Heart left ventricle (tissue), 16 donors: Measurements from ENCODE around the gene BCL7B. TPM values are rescaled to one million over a fixed set of nuclear protein-coding genes. Genes with fewer than 3 reads are reported as not detected.

Experiments
- ATAC-seq, 4 donors: fragments of 200-7000 bp; cut with Tn5 transposase; one replicate each; pipeline ENCODE4 v1.9.1; 2020 to 2022; ENCODE audit warnings: moderate library complexity in 4 of 4, mild to moderate bottlenecking in 3 of 4, moderate number of reproducible peaks in 1 of 4
- DNase-seq, 5 donors: peaks; one replicate each; pipeline ENCODE4 v3.0.0-alpha.2; 2020
- H3K27ac ChIP-seq, 12 donors: fragments of 200-600 bp; sonication (generic) in 4 of 12; one replicate each; pipeline versions ENCODE4 v1.5.0 to v1.8.0; 2016 to 2022; ENCODE audit warnings: mild to moderate bottlenecking in 2 of 12
- H3K27me3 ChIP-seq, 9 donors: fragments of 200-600 bp; sonication (generic) in 2 of 9; one replicate each; pipeline versions ENCODE4 v1.5.1 to v1.8.0; 2016 to 2022; ENCODE audit warnings: mild to moderate bottlenecking in 3 of 9
- H3K36me3 ChIP-seq, 9 donors: fragments of 200-600 bp; sonication (generic) in 2 of 9; one replicate each; pipeline versions ENCODE4 v1.5.0 to v1.8.0; 2018 to 2022; ENCODE audit warnings: mild to moderate bottlenecking in 2 of 9
- H3K4me1 ChIP-seq, 12 donors: fragments of 200-600 bp; sonication (generic) in 4 of 12; one replicate each; pipeline versions ENCODE4 v1.5.0 to v1.8.0; 2016 to 2022; ENCODE audit warnings: mild to moderate bottlenecking in 3 of 12
- H3K4me3 ChIP-seq, 12 donors: fragments of 200-600 bp; sonication (generic) in 4 of 12; one replicate each; pipeline versions ENCODE4 v1.5.0 to v1.8.0; 2017 to 2022; ENCODE audit warnings: mild to moderate bottlenecking in 9 of 12, moderate library complexity in 4 of 12
- H3K9me3 ChIP-seq, 12 donors: fragments of 200-600 bp; sonication (generic) in 4 of 12; one replicate each; pipeline versions ENCODE4 v1.5.0 to v1.8.0; 2016 to 2022; ENCODE audit warnings: mild to moderate bottlenecking in 1 of 12
- CTCF ChIP-seq, 12 donors: fragments of 200-600 bp; sonication (generic) in 4 of 12; IDR thresholded peaks; one replicate each; pipeline versions ENCODE4 v1.5.0 to v1.8.0; 2018 to 2022; ENCODE audit warnings: antibody characterized with exemption in 12 of 12, mild to moderate bottlenecking in 5 of 12
- POLR2A ChIP-seq, 2 donors: fragments of 450-650 bp; IDR thresholded peaks; one replicate each; pipeline ENCODE4 v1.6.1; 2017; ENCODE audit warnings: antibody characterized with exemption in 2 of 2, mild to moderate bottlenecking in 2 of 2, moderate library complexity in 2 of 2
- WGBS, 4 donors: extraction: QIAGEN DNeasy Blood & Tissue Kit in 2 of 4; methylation state at CpG; one replicate each; pipeline versions ENCODE4 v1.1.5 to v1.1.7; 2013 to 2018; 5-methylcytosine and 5-hydroxymethylcytosine counted together
- intact Hi-C, 10 donors: fragments of 100-400 bp; cut with DNase I; formaldehyde crosslinking; loops; one replicate each; pipeline versions ENCODE4 v1.11.1 to v1.14.2; 2022
- polyA plus RNA-seq, 2 donors: library from polyadenylated mRNA; stranded (reverse); fragments of 200-250 nt; gene quantifications; one replicate each; pipeline ENCODE4 v1.2.3, GENCODE V29; 2013
- total RNA-seq, 9 donors: library from RNA; depleted of rRNA in 2 of 9; stranded (reverse); fragments of >200 nt in 2 of 9; fragmentation: NEBNext Ultra II Directional in 3 of 9; extraction: Animal tissue kit (Norgen Biotek cat#: 25700) in 3 of 9; gene quantifications; one replicate each; pipeline versions ENCODE4 v1.1.0 to v1.2.4, GENCODE V29; 2016 to 2023
- donor health status: ischemic (EF 13 %, LVEDD 7.1; RV severe dilation, severe dysfunction).
- donor health status: healthy with polysubstance abuse.
- donor health status: DM: no; HTN: yes; CAD: no.
- donor health status: DM: no; HTN: no; CAD: no.
- donor health status: ischemic (EF 25% LVEDD 6.9; RV normal size, moderate dysfunction).
- donor health status: ischemic (EF 25% LVEDD 5.7; RV mildly dilated, moderate dysfunction).
- donor health status: healthy.
- donor health status: DM: yes; HTN: yes; CAD: no.
- donor health status: ischemic (EF 35%, LVEDD 5.7; RV mildly dilated, moderate dysfunction).
- donor health status: nonischemic (EF 11% LVEDD 7.7; RV severe dilation, severe dysfunction).
- donor health status: DM: yes; HTN: yes; CAD: no.
- donor health status: PGD.
- donor health status: ischemic (EF 29% LVEDD 5.4; RV normal size, mild dysfunction).
- donor health status: nonischemic (EF 23%, LVEDD 6.1; RV moderate dilation, normal function).

The BCL7B gene
- total and polyA plus RNA-seq, 11 donors = 63.2 to 182 (median 77.9) TPM

DNA sequence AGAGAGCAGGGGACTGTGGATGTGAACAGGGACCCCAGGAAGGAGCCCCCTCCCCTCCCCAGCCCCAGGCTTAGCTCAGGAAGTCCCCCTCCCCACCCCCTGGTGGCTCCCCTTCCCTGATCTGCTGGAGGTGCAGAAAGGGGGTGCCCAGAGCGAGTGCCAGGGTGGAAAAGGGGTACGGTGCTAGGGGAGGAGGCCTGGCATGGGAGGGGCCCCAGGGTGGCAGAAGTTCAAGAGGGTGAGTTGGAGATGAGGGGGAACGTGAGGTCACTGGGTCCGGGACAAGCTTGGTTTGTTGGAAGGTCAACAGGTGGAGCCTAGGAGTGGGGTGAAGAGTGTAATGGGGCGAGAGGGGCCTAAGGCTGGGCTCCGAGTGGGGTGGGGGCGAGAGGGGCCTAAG lies 42.4 kb upstream of the BCL7B start:
- ATAC-seq (no peak), DNase-seq (no peak)
- Histone ChIP-seq H3K9me3 (no peaks in the 10 kb centered on the region), H3K36me3 (no peaks in the 10 kb centered on the region), H3K4me3 (no peak overlapping the region), H3K4me1 (no peaks in the 10 kb centered on the region), H3K27me3 (peaks cover 0 to 27% (median 8%) of the 10 kb centered on the region in 9 donors), H3K27ac (no peak overlapping the region)
- no peak for TF ChIP-seq POLR2A (IDR thresholded peaks at IDR 0.05)
- TF ChIP-seq CTCF (IDR thresholded peaks at IDR 0.05) = no peak
- intact Hi-C loops = loop anchor here in 5 of 10 donors (10.0 kb wide), 2 partner anchors 65 to 255 kb away; partner anchors contain the start of gene VPS37D (in 2 of the 5)
- WGBS, 4 donors = 71 to 76% (median 75%) methylated on average over 7 of the region's 7 CpGs

GRCh38 chr7:73599151-73599882 lies 41.8 kb upstream of the BCL7B start:
- Histone ChIP-seq H3K27me3 (peaks cover 0 to 24% (median 8%) of the 10 kb centered on the region in 9 donors), H3K4me1 (no peaks in the 10 kb centered on the region), H3K9me3 (no peaks in the 10 kb centered on the region), H3K4me3 (no peak overlapping the region), H3K36me3 (no peaks in the 10 kb centered on the region), H3K27ac (no peak overlapping the region)
- ATAC-seq (no peak), DNase-seq (no peak)
- intact Hi-C loops = no loop called here
- no peak for TF ChIP-seq POLR2A (IDR thresholded peaks at IDR 0.05)
- no peak for TF ChIP-seq CTCF (IDR thresholded peaks at IDR 0.05)
- WGBS, 4 donors = 75 to 79% (median 77%) methylated on average over 13 of the region's 13 CpGs

- TF ChIP-seq CTCF (IDR thresholded peaks at IDR 0.05) (no peak), POLR2A (IDR thresholded peaks at IDR 0.05) (no peak)
- 85 to 88% (median 87%) methylated on average over 5 of the region's 5 CpGs for WGBS, 4 donors
- DNase-seq (no peak), ATAC-seq (no peak)
- Histone ChIP-seq H3K36me3 (no peaks in the 10 kb centered on the region), H3K27me3 (peaks cover 0 to 20% (median 4%) of the 10 kb centered on the region in 9 donors), H3K4me3 (no peak overlapping the region), H3K9me3 (no peaks in the 10 kb centered on the region), H3K27ac (no peak overlapping the region), H3K4me1 (no peaks in the 10 kb centered on the region)
- intact Hi-C loops = no loop called here
Measured at GRCh38 chr7:73597978-73598782, 40.7 kb upstream of the BCL7B start.
